Panc1 (cell line): ENCODE results near the gene RASD1. TPM values are rescaled to one million over a fixed set of nuclear protein-coding genes. Genes with fewer than 3 reads are reported as not detected.

ENCODE experiments used
- ATAC-seq: fragments of 200-7000 bp; cut with Tn5 transposase; 2 replicates; pipeline ENCODE4 v1.9.1; 2020; ENCODE audit warnings: mild to moderate bottlenecking, moderate library complexity
- Bru-seq: library from RNA; stranded (reverse); fragments of 400-500 nt; gene quantifications from one replicate; lab custom pipeline; 2021; lab: Mats Ljungman, UMichigan
- BruChase-seq, 2 experiments: library from RNA; stranded (reverse); fragments of 400-500 nt; gene quantifications; one replicate each; lab custom pipeline; 2021; lab: Mats Ljungman, UMichigan
- BruUV-seq: library from RNA; stranded (reverse); fragments of 400-500 nt; replicated peaks from 2 replicates; lab custom pipeline; 2021; lab: Mats Ljungman, UMichigan
- CTCF ChIA-PET: fragments of 300-600 bp; sonication (Branson Sonifier 250); formaldehyde crosslinking; loops from one replicate; lab custom pipeline; 2022; ENCODE audit warnings: antibody characterized with exemption; lab: Charles Lee
- POLR2A ChIA-PET: fragments of 300-600 bp; sonication (Branson Sonifier 250); formaldehyde crosslinking; loops from one replicate; lab custom pipeline; 2022; ENCODE audit warnings: antibody characterized with exemption; lab: Charles Lee
- DNase-seq: peaks from one replicate; pipeline ENCODE4 v3.0.0-alpha.2; 2010; ENCODE audit warnings: low read depth, low spot score
- H3K27ac ChIP-seq: 2 replicates; pipeline ENCODE4 v1.5.1; 2011; ENCODE audit warnings: mild to moderate bottlenecking, low read length, inconsistent platforms
- H3K27me3 ChIP-seq: fragments of 200-500 bp; sonication (Bioruptor generic); 2 replicates; pipeline ENCODE4 v1.6.0; 2014; ENCODE audit warnings: low read length, inconsistent platforms; ENCODE audit not compliant: control insufficient read depth, insufficient read depth
- H3K36me3 ChIP-seq: fragments of 200-500 bp; sonication (Bioruptor generic); 2 replicates; pipeline ENCODE4 v1.5.1; 2014; ENCODE audit warnings: inconsistent platforms, mild to moderate bottlenecking, low read length, moderate library complexity; ENCODE audit not compliant: control insufficient read depth, insufficient read depth
- H3K4me1 ChIP-seq: 2 replicates; pipeline ENCODE4 v1.5.1; 2011; ENCODE audit warnings: inconsistent platforms, mild to moderate bottlenecking, low read length, moderate library complexity; ENCODE audit not compliant: control insufficient read depth, insufficient read depth
- H3K4me3 ChIP-seq, 2 experiments: 2 replicates each; pipeline ENCODE4 v1.5.1; 2011 to 2012; ENCODE audit warnings: low read depth in 2 of 2, low read length in 2 of 2, mild to moderate bottlenecking in 2 of 2, inconsistent platforms in 1 of 2, moderate library complexity in 1 of 2
- H3K9me3 ChIP-seq: fragments of 200-500 bp; sonication (Bioruptor generic); 2 replicates; pipeline ENCODE4 v1.5.1; 2014; ENCODE audit warnings: low read depth, mild to moderate bottlenecking, inconsistent platforms, low read length, moderate library complexity; ENCODE audit not compliant: control insufficient read depth, insufficient read depth
- CTCF ChIP-seq: fragments of 450-650 bp; IDR thresholded peaks from 2 replicates; pipeline ENCODE4 v1.5.1; 2017; ENCODE audit warnings: mild to moderate bottlenecking
- POLR2AphosphoS5 ChIP-seq: IDR thresholded peaks from 2 replicates; pipeline ENCODE4 v1.6.1; 2012; ENCODE audit warnings: mild to moderate bottlenecking, low read depth, low read length, moderate library complexity
- REST ChIP-seq, 2 experiments: IDR thresholded peaks; 2 replicates each; pipeline ENCODE4 v1.6.1; 2011 to 2012; ENCODE audit warnings: low read depth in 2 of 2, control low read depth in 1 of 2, low read length in 1 of 2, mild to moderate bottlenecking in 1 of 2, moderate library complexity in 1 of 2; ENCODE audit not compliant: insufficient read depth in 1 of 2
- SIN3A ChIP-seq: IDR thresholded peaks from 2 replicates; pipeline ENCODE4 v1.6.1; 2012; ENCODE audit warnings: low read depth, mild to moderate bottlenecking, low read length, moderate library complexity, borderline replicate concordance; ENCODE audit not compliant: insufficient read depth
- TCF7L2 ChIP-seq: IDR thresholded peaks from 2 replicates; pipeline ENCODE4 v1.6.1; 2011; ENCODE audit warnings: mild to moderate bottlenecking, low read depth, low read length, inconsistent platforms
- in situ Hi-C: cut with HindIII; loops from 2 replicates; pipeline ENCODE4 v1.10.0; 2016; ENCODE audit warnings: low sequenced_read_pairs, low pct_unique_long_range_greater_than_20kb
- intact Hi-C: fragments of 100-400 bp; cut with micrococcal nuclease; formaldehyde crosslinking; loops from one replicate; pipeline ENCODE4 v1.10.0; 2022; ENCODE audit not compliant: unreplicated experiment
- long read RNA-seq: library from polyadenylated mRNA; unstranded; transcript quantifications from one replicate; pipeline ENCODE4 v2.0.0, GENCODE V29; 2021; ENCODE audit not compliant: unreplicated experiment
- polyA plus RNA-seq: library from polyadenylated mRNA; unstranded; fragments of >200 nt; gene quantifications from one replicate; pipeline ENCODE4 v1.2.1, GENCODE V29; 2012; ENCODE audit warnings: missing spikeins; ENCODE audit not compliant: insufficient read length
- total RNA-seq: library from RNA; stranded (reverse); gene quantifications from one replicate; pipeline ENCODE4 v1.2.1, GENCODE V29; 2021; ENCODE audit not compliant: unreplicated experiment

Gene RASD1
- total RNA-seq: 1.7 TPM
- 4.6 TPM for polyA plus RNA-seq
- Bru-seq, nascent RNA: percentile 30 among the genes with signal in this experiment
- BruChase-seq, experiment 1, labeled RNA remaining after a 2-hour chase: percentile 35 among the genes with signal in this experiment
- percentile 30 among the genes with signal in this experiment for BruChase-seq, experiment 2, labeled RNA remaining after a 6-hour chase
- long read RNA-seq, transcript RASD1-201 (2 exons, 1,746 nt): major isoform, 5 of 6 reads
- long read RNA-seq, partial matches to known transcripts: 0 of 6 reads
- long read RNA-seq, other reads (novel, unspliced or antisense): 1 of 6 reads

GRCh38 chr17:17496189-17497064 lies at the start of gene RASD1:
Gene RASD1, minus strand, starts transcription at chr17:17496395. Its CDS starts 214 bp downstream, at chr17:17496181.
- ATAC-seq: peak; percentile 90
- DNase-seq: peak; percentile 25
- TF ChIP-seq REST (IDR thresholded peaks at IDR 0.05; ENCODE audit: insufficient read depth in 1 of 2, low read depth in 2 of 2, low read length in 1 of 2): no peak
- no peak for TF ChIP-seq SIN3A
- TF ChIP-seq POLR2AphosphoS5: peak; percentile 79; the same call in 1 of the 2 replicates
- peak; percentile 98 for TF ChIP-seq CTCF
- TF ChIP-seq TCF7L2: no peak
- intact Hi-C loops: loop anchor here (2.0 to 5.0 kb wide), 3 partner anchors 71 to 146 kb away; no protein-coding TSS in a partner anchor
- Histone ChIP-seq H3K27me3 (no peaks in the 10 kb centered on the region), H3K36me3 (no peaks in the 10 kb centered on the region), H3K27ac (no peak within 1 kb of the TSS), H3K4me1 (peaks cover 3% of the 10 kb centered on the region), H3K9me3 (no peaks in the 10 kb centered on the region), H3K4me3 (peak within 1 kb of the TSS; percentile 54 to 62)
- in situ Hi-C loops: no loop called here
- POLR2A ChIA-PET: interaction anchor here (0.6 kb wide), 4 partner anchors 104 to 266 kb away, joined by 4 to 7 read pairs (median 6); no protein-coding TSS in a partner anchor
- no TSS peak for BruUV-seq
- CTCF ChIA-PET: interaction anchor here (0.5 to 2.1 kb wide), 20 partner anchors 23 to 1519 kb away, joined by 3 to 12 read pairs (median 4); no protein-coding TSS in a partner anchor

- no peaks in the 10 kb centered on the region for H3K36me3 ChIP-seq
- no TSS peak for BruUV-seq
- intact Hi-C loops (no loop called here), in situ Hi-C loops (no loop called here)
- CTCF ChIA-PET: no interaction called here
- no peaks in the 10 kb centered on the region for H3K9me3 ChIP-seq
- H3K4me1 ChIP-seq: no peaks in the 10 kb centered on the region
- H3K27me3 ChIP-seq: no peaks in the 10 kb centered on the region
- H3K27ac ChIP-seq: no peak overlapping the region
- H3K4me3 ChIP-seq: no peak overlapping the region
- DNase-seq: no peak
- TF ChIP-seq CTCF (no peak), TCF7L2 (no peak), SIN3A (no peak), POLR2AphosphoS5 (no peak), REST (IDR thresholded peaks at IDR 0.05; ENCODE audit: insufficient read depth in 1 of 2, low read depth in 2 of 2, low read length in 1 of 2) (no peak)
- ATAC-seq: no peak
- POLR2A ChIA-PET: no interaction called here
These were observed 49.8 kb upstream of the RASD1 start for GRCh38 chr17:17545984-17546383.
